Dermis blood vessel endothelial cell (primary cell): ENCODE data around the gene FER1L5. TPM values are rescaled to one million over a fixed set of nuclear protein-coding genes. Genes with fewer than 3 reads are reported as not detected.

Experiments
- DNase-seq: peaks from one replicate; pipeline ENCODE4 v3.0.0; 2010
- total RNA-seq: library from RNA; depleted of rRNA; stranded (reverse); fragments of >200 nt; gene quantifications from 2 replicates; pipeline ENCODE4 v1.2.3, GENCODE V29; 2014

FER1L5 gene
- total RNA-seq, 1 donor from 2014 or later, result under 0.01 TPM

DNA sequence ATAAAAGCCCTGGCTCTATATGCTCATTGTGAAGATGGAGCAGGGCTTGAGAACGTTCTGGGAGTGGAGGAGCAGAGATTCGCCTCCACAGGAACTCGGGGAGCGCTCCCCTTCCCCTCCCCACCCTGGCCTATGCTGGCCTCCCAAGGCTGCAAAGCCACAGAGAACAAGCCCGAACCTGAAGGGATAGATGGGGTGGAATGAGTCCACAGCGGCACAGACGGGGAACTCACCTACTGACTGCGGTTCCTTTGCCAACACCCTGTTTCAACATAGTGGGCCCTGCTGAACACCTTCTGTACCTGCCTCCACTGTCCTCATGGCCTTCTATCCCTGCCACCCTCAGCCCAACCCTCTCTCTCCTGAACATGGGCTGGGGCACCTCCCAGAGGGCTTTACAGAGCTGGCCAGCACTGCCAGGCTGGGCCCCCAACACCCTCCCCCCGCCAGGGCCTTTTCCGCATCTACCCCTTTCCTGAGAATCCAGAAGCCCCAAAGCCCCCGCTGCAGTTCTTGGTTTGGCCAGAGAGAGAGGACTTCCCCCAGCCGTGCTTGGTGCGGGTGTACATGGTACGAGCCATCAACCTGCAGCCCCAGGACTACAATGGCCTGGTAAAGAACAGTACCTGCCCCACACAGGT is 55.8 kb downstream of the FER1L5 start:
- DNase-seq, result no peak

DNA sequence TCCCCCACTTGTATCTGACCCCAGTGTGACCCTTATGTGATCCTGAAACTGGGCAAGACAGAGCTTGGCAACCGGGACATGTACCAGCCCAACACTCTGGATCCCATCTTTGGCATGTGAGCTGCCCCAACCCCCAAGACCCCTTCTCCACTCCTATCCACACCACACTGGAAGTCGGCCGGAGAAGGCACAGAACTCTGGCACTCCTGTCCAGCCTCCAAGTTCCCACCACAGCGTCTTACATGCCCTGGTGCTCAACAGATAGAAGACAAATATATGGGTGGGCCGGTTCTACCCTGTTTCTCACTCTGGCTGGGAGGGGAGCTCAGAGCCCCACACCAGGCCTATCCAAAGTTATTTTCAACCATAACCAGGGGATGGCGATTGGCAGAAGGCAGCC is 56.5 kb downstream of the FER1L5 start:
- DNase-seq, result no peak

DNA sequence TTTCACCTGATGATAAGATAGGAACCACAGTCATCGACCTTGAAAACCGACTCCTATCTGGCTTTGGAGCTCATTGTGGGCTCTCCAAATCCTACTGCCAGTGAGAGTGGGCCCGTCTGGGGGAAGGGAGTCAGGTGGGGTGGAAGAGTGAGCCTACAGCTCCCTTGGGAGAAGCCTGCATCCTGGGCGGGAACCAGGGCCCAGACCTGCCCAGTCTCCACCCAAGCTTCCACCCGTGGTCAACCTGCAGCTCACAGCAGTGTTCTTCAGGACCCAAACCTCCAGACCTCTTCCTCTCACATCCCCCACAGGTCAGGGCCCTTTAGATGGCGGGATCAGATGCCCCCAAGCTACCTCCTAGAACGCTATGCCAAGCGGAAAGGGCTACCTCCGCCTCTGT is 57.1 kb downstream of the FER1L5 start:
- DNase-seq, result no peak

DNA sequence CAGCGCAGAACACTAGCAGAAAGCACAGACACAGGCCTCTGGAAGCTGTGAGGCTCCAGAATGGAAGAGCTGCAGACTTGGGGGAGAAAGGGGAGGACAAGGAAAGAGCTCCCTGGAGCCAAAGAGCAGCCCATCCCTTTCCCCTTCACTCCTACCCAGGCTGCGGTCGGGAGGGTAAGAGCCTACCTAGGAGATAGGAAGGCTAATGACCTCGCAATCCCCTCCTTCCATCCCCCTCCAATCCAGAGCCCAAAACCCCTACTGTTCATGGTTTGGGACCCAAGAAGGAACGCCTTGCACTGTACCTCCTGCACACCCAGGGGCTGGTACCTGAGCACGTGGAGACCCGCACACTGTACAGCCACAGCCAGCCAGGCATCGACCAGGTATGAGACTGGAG is 57.5 kb downstream of the FER1L5 start:
- DNase-seq, result no peak

DNA sequence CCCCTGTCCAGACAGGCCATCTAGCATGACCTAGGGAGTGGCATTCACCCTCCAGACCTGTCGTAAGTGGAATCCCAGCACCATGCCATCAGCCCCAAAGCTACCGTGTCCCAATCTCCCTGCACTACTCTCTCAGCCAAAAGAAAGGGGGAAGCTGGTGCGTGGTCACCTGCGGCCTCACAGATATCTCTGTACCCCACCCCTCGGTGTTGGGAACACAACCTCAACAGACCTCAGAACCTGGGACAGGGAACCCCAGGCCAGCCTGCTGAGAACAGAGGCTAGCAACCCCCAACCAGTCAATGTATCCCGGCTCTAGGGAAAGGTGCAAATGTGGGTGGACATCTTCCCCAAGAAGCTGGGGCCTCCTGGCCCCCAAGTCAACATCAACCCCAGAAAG is 59.1 kb downstream of the FER1L5 start:
- DNase-seq, result no peak

DNA sequence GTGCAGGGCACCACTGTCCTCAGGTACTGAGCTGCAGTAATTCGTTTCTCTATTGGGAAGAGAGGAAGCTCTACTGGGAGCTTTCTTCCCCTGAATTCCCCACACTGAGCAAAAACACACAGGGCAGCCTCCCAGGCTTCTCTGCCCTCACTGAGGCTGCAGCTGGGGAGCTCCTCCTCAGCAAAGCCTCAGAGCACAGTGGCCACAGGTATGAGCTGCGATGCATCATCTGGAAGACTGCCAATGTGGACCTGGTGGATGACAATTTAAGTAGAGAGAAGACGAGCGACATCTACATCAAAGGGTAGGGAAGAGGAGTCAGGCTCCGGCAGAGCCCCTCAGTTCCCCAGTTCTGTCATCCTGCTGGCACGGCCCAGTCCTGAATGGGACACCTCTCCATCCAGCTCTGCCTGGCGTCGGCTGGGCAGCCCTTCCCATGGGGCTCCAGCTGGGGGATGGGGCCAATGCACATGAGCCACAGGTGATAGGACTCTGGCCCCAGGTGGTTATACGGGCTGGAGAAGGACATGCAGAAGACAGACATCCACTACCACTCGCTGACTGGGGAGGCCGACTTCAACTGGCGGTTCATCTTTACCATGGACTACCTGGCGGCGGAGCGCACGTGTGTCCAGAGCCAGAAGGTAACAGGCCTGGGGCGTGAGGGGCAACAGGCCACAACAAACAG is 59.7 kb downstream of the FER1L5 start:
- no peak for DNase-seq

DNA sequence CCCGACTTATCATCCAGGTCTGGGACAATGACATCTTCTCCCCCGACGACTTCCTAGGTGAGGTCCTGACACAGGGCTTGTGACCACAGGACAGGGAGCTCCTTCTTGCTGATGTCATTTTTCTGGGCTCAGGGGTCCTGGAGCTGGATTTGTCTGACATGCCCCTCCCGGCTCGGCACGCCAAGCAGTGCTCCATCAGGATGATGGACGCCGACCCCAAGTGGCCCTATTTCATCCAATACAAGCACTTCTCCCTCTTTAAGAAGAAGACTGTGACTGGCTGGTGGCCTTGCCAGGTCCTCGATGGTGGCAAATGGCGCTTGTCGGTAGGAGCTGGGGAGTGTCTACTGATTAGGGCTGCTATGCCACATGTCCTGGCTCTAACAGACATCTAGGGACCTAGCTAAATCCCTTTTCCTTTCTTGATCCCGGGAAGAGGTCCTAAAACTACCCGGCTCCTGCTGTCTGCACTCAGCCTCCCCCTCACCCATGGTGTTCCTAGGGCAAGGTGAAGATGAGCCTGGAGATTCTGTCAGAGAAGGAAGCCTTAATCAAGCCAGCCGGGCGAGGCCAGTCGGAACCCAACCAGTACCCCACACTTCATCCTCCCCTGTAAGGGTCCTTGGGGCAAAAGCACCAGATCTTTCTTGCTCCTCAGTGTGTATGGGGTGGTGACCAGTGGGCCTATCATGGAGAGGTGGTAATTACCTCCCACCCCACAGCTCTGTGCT is 60.6 kb downstream of the FER1L5 start:
- no peak for DNase-seq

DNA sequence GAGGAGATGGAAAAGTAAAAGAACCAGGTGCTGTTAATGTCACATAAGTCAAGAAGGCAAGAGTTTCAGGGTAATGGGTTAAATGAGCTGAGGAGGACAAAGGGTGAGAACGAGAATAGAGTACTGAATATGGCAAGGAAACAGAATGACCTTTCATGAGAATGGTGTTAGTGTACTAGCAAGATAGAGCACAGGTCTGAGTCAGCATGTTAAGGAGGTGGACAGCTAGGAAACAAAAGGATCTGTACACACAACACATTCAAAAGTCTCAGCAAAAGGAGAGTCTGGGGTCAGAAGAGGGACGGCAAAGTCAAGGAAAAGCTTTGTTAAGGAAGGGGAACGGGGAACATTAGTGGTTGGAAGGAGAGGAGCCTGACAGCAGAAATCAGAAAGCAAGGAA is 68.4 kb downstream of the FER1L5 start:
- no peak for DNase-seq

DNA sequence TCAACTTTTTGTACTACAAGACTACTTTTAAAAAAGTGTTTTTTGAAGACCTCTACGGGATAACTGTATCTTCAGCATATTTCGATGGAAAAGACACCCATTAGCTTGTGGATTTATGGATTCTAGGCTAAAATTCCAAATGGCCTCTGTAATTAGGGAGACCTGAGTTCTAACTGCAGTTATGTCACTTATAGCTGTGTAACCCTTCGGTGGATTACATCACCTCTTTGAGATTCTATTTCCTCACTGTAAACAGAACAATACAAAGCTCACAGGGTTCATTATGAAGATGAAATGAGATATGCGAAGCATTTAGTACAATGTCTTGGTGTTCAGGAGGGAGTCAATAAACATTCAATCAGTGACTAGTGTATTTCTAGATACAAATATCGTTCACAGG is 73.1 kb downstream of the FER1L5 start:
- peak; percentile 66 for DNase-seq

DNA sequence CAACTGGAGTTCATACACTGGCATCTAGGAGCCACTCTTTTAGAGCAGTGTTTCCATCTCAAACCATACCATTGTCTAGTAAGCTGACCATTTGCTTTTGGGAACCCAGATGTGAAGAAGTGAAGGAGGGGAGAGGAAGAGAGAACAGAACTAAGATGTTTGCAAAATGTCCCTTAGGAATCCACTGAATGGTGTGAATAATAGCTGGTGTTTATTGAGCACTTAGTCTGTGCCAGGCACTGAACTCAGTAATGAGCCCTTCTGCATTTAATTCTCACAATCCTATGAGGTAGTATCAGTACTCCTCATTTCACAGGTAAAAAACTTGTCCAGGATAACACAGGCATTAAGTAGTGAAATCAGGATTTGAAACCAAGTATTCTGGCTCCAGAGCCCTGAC is 73.8 kb downstream of the FER1L5 start:
- no peak for DNase-seq

DNA sequence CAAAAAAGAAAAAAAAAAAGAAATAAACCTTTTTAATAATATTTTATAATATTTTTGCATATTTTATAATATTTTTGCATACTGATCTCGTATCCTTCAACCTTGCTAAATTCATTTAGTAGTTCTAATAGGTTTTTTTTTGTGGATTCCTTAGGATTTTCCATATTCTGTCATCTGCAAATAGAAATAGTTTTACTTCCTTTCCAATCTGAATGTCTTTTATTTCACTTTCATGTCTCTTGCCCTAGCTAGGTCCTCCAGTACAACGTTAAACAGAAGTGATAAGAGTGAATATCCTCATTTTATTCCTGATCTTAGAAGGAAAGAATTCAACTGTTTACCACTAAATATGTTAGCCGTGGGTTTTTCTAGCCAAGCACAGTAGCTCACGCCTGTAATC is 83.6 kb downstream of the FER1L5 start:
- DNase-seq, result no peak

DNA sequence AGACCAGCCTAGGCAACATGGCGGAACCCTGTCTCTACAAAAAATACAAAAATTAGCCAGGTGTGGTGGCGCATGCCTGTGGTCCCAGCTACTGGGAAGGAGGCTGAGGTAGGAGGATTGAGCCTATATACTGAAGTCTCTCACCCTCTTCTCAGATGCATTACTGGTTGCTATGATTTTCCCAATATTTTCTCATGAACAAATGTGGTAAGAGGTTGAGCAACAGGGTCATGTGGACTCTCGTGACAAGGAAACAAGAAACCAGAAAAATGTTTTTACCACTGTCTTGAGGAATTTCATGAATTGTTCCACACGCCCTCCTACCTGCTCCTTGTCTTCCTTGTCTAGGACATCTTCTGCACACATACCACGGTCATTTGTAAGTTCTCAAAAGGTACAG is 84.9 kb downstream of the FER1L5 start:
- DNase-seq, result no peak

DNA sequence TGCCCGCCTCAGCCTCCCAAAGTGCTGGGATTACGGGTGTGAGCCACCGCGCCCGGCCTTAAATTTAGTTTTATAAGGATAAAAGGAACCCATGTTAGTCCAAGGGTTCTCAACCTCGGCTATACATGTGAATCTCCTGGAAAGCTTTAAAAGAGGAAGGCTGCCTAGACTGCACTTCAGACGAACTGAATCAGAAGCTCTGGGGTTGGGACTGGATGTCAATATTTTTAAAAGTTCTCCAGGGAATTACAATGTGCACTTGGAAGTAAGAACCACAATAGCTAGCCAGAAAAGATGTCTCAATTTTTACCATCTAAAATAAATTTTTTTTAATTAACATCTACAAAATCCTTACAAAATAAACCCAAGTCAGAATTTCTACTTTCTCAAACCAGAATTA is 87.2 kb downstream of the FER1L5 start:
- DNase-seq, result no peak

DNA sequence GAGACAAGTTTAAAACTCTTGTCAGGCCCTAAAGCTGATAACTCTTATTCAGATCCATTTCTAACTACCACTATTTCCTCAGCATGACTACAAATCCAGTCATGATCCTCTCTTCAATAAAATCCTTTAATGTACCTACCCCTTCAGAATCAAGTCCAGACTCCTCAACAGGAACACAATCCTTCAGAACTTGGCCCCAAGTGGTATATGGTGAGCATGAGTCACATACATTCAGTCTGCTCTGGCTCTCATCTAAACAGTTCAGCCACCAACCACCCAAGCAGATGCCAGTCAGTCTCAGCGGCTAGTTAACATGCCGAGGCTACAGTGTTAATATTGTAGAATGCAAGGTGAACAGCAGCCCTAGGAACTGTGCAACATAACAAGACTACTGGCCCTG is 87.6 kb downstream of the FER1L5 start:
- no peak for DNase-seq

DNA sequence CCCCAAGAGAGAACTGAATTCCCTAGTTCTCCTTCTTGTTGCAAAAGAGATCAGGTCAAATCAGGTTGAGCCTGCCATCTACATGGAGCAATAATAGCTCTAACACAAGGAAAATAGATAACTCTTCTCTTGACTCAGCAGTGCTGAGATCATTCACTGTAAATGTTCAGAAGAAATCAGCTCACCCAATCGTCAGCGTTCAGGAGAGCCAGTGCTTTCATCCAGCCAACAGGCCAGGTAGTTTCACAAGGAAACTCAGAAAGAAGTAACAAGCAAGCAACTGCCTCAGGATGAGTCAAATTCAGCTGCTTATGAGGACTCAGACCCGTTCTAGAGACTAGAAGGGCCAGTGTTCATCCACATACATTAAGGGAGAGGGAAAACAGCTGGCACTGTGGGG is 91.4 kb downstream of the FER1L5 start:
- DNase-seq, result no peak

DNA sequence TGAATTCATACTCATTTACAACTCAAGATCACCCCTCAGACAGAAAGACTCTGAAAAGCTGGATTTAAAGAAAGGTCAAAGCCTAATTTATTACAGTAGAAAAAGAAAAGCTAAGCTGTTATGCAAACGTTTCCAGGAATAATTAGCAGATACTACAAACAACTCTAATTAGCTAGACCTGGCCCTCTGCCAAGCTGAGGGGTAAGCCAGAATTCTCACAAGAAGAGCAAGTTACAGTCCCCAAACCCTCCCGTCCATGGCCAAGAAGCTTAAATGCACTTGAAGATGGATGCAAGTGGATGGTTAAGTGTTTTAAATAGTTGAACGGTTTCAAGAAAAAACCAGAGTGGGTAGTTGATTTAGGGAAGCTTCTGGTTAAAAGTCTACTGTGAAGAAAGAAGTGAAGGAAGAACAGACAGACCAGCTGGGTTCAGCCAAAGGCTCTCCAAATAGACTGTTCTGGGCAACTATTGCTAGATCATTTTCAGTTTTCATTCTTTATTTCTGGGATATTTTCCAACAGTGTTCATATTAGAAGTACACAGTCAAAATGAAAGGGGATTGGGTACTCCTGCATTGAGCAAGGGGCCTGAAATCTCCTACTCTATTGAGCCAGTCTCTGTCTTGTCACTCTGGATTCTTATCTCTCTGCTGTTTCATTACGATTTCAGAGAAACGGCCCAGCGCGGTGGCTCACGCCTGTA is 92.5 kb downstream of the FER1L5 start:
- DNase-seq, result no peak

DNA sequence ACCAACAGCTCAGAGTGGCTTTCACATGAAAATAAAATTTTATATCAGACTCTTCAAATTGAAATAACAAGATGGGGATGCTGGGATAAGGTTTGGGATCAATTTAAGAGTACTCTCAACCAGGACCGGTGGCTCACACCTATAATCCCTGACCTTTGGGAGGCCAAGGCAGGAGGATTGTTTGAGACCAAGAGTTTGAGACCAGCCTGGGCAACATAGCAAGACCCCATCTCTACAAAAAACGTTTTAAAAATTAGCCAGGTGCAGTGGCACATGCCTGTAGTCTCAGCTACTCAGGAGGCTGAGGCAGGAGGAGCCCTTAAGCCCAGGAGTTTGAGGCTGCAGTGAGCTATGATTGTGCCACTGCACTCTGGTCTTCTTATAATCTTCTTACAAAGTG is 94.7 kb downstream of the FER1L5 start:
- DNase-seq, result no peak

DNA sequence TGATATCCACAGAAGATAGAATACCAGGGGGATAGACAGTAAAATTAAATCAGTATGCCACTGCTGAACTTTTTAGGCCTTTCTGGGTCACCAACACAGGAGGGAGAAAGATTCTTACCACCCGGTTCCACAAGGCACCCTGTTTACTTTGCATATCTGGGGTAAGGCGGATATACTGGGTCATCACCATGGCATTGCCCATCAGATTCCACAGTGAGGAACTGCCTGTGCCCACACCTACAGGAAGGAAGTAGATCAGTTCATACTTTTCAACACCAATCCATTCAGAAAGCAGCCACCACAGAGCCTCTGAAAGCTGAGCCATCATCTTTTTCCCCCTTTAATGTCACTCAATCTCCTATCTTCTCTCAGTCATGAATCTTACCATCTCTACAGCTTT is 95.3 kb downstream of the FER1L5 start:
- DNase-seq, result peak; percentile 43

DNA sequence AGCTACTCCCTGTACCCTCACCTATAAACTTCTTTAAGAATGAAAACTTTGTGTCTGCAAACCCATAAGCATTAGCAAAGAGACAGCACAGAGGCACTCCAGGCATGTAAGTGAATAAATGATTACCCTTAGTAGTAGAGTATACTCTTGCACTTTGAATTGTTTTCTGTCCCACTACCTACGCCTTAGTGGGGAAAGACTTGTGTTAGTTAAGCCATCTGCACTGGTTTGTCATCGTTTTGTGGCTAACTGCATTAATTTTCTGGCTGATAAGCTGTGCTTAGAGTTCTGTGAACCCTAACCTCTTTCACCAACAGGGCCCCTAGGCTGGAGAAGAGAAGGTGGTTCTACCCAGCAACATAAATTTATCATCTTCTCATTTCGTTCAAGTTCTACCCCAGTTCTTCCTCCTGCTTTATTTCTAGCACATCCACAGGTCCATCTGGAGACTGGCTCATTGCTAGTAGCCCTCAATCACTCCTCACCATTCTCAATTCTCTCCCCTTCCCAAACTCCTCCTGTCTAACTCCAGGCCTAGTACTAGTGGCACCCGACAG is 96.6 kb downstream of the FER1L5 start:
- DNase-seq, result no peak

DNA sequence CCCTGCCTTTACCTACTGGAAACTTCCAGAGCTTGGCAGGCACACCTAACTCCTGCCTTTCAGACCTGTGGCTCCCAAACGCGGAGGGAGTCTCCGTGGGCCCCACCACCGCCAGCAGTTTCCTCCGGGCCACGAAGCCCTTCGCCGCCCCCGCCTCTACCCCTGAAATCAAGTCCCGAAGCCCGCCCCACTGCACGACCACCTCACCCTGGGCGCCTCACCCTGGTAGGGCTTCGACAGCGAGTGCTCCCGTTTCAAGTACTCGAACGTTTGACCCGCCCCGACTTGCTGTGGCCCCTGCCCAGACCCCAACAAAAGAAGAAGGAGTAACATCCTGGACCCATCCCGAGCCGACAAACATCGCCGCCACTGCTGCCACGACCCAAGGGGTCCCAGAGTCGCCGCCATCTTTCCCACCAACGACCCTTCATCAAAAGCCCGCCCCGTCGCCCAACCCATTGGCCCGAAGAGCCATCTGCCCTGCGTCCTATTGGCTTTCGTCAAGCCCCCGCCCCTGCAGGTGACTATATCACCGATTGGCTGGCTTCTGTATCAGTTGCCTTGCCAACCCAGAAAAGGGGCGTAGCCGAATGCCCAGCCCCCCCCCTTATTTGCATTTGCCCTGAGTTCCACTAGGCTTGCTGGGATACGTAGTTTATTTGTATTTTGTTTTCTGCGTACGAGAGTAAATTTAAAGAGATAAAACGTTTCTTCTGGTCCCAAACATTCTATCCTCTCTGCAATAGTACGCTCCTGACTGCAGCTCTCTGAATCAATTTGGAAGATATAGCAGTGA is 97.3 kb downstream of the FER1L5 start, which contains the start of gene LMAN2L:
Gene LMAN2L (minus strand): TSS at position 432 of the 796 bp plus-strand sequence. CDS start 24 bp downstream, at position 408.
- peak; percentile 97 for DNase-seq

DNA sequence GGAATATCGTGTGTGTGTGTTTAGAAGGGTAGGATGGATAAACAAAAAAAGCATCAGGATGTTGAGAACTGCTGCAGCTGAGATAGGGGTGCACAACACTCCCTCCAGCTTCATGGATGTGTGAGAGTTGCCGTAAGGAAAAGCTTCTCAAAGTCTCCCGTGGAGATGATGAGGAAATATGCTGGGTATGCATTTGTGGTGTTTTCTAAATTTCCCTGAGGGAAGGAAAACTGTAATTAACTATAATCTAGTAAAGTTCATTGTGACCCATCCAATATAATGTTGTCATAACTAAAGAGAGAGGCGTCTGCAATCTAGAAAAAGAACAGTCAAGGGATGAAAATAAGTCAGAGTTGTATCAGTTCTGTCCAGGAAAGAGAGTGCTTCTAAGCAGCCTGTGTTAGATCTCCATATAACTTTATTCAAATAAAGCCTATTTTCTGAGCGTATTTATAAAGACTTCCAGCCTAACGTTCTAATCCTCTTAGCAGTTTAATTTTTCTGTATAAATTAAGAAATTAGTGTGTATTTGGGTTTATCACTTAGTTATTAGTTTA is 104.6 kb downstream of the FER1L5 start:
- no peak for DNase-seq

DNA sequence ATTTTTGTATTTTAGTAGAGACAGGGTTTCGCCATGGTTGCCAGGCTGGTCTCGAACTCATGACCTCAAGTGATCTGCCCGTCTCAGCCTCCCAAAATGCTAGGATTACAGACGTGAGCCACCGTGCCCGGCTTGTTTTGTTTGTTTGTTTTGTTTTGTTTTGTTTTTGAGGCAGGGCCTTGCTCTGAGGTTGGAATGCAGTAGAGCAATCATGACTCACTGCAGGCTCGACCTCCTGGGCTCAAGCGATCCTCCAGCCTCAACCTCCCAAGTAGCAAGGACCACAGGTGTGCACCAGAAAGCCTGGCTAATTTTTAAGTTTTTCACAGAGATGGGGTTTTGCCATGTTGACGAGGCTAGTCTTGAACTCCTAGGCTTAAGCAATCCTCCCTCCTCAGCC is 109.2 kb downstream of the FER1L5 start:
- no peak for DNase-seq
